ENCODE results near the gene PTPA. TPM values are rescaled to one million over a fixed set of nuclear protein-coding genes. Genes with fewer than 3 reads are reported as not detected.

Gene PTPA
- total RNA-seq, 1 donor from 2014 or later = 115 TPM

GRCh38 chr9:129089246-129089645 lies 22.0 kb upstream of the PTPA start:
- no peak for DNase-seq
- H3K4me1 ChIP-seq = no peaks in the 10 kb centered on the region
- no peak overlapping the region for H3K4me3 ChIP-seq
- H3K27ac ChIP-seq = no peak overlapping the region
- H3K27me3 ChIP-seq = no peaks in the 10 kb centered on the region
- peaks cover 36% of the 10 kb centered on the region for H3K36me3 ChIP-seq
- H3K9me3 ChIP-seq = no peaks in the 10 kb centered on the region
- intact Hi-C loops (cut with DNase I) = no loop called here
- ATAC-seq = no peak
- TF ChIP-seq CTCF (IDR thresholded peaks at IDR 0.05) = no peak

- ATAC-seq = no peak
These were observed 17.4 kb upstream of the PTPA start for GRCh38 chr9:129093602-129094386.

GRCh38 chr9:129094387-129095169 lies 16.6 kb upstream of the PTPA start:
- peaks cover 12% of the 10 kb centered on the region for H3K36me3 ChIP-seq

More at GRCh38 chr9:129093602-129094386, 17.4 kb upstream of the PTPA start:
- intact Hi-C loops (cut with DNase I) = no loop called here
- Histone ChIP-seq H3K27ac (no peak overlapping the region), H3K36me3 (peaks cover 20% of the 10 kb centered on the region), H3K4me1 (no peaks in the 10 kb centered on the region), H3K4me3 (no peak overlapping the region), H3K9me3 (no peaks in the 10 kb centered on the region), H3K27me3 (no peaks in the 10 kb centered on the region)
- no peak for TF ChIP-seq CTCF (IDR thresholded peaks at IDR 0.05)
- no peak for DNase-seq

GRCh38 chr9:129095170-129095667 lies 16.0 kb upstream of the PTPA start:
- Histone ChIP-seq H3K36me3 (peaks cover 9% of the 10 kb centered on the region), H3K4me3 (no peak overlapping the region), H3K27ac (no peak overlapping the region), H3K4me1 (no peaks in the 10 kb centered on the region), H3K9me3 (no peaks in the 10 kb centered on the region), H3K27me3 (no peaks in the 10 kb centered on the region)
- no peak for DNase-seq
- TF ChIP-seq CTCF (IDR thresholded peaks at IDR 0.05) = no peak
- ATAC-seq = no peak
- intact Hi-C loops (cut with DNase I) = no loop called here

More at GRCh38 chr9:129094387-129095169, 16.6 kb upstream of the PTPA start:
- ATAC-seq (no peak), DNase-seq (no peak)
- Histone ChIP-seq H3K4me1 (no peaks in the 10 kb centered on the region), H3K27me3 (no peaks in the 10 kb centered on the region), H3K4me3 (no peak overlapping the region), H3K27ac (no peak overlapping the region), H3K9me3 (no peaks in the 10 kb centered on the region)
- intact Hi-C loops (cut with DNase I) = no loop called here
- no peak for TF ChIP-seq CTCF (IDR thresholded peaks at IDR 0.05)

- Histone ChIP-seq H3K9me3 (no peaks in the 10 kb centered on the region), H3K36me3 (peaks cover 9% of the 10 kb centered on the region), H3K27ac (no peak overlapping the region), H3K4me1 (no peaks in the 10 kb centered on the region), H3K27me3 (no peaks in the 10 kb centered on the region), H3K4me3 (no peak overlapping the region)
- ATAC-seq = no peak
- no peak for DNase-seq
- intact Hi-C loops (cut with DNase I) = no loop called here
- TF ChIP-seq CTCF (IDR thresholded peaks at IDR 0.05) = no peak
These were observed 15.3 kb upstream of the PTPA start for GRCh38 chr9:129095908-129096307.
